ENCODE measurements around the gene CNDP2.

DNA sequence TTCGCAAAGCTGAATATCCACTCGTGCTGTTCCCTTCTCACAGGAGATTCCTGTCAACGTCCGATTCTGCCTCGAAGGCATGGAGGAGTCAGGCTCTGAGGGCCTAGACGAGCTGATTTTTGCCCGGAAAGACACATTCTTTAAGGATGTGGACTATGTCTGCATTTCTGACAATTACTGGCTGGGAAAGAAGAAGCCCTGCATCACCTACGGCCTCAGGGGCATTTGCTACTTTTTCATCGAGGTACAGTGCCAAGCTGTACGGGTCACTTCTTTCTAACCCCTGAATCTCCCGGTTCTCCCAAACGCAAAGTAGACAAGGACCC is 14.6 kb downstream of the CNDP2 start:
- TF ChIP-seq CTCF (IDR thresholded peaks at IDR 0.05), result no peak
- TF ChIP-seq POLR2A (IDR thresholded peaks at IDR 0.05), result no peak
- no peak for TF ChIP-seq POLR2AphosphoS5 (IDR thresholded peaks at IDR 0.05; ENCODE audit: insufficient read depth in 1 of 2, low read depth in 1 of 2)

Measured in vagina (tissue), 2 donors.